Panc1 (cell line): ENCODE results near the gene KIAA0586.

Experiments used
- POLR2AphosphoS5 ChIP-seq: IDR thresholded peaks from 2 replicates; pipeline ENCODE4 v1.6.1; 2012; ENCODE audit warnings: mild to moderate bottlenecking, low read depth, low read length, moderate library complexity
- REST ChIP-seq, 2 experiments: IDR thresholded peaks; 2 replicates each; pipeline ENCODE4 v1.6.1; 2011 to 2012; ENCODE audit warnings: low read depth in 2 of 2, control low read depth in 1 of 2, low read length in 1 of 2, mild to moderate bottlenecking in 1 of 2, moderate library complexity in 1 of 2; ENCODE audit not compliant: insufficient read depth in 1 of 2
- SIN3A ChIP-seq: IDR thresholded peaks from 2 replicates; pipeline ENCODE4 v1.6.1; 2012; ENCODE audit warnings: low read depth, mild to moderate bottlenecking, low read length, moderate library complexity, borderline replicate concordance; ENCODE audit not compliant: insufficient read depth
- TCF7L2 ChIP-seq: IDR thresholded peaks from 2 replicates; pipeline ENCODE4 v1.6.1; 2011; ENCODE audit warnings: mild to moderate bottlenecking, low read depth, low read length, inconsistent platforms
- TF ChIP-seq, protein P1 (sequence below): fragments of 450-650 bp; IDR thresholded peaks from 2 replicates; pipeline ENCODE4 v1.5.1; 2017; ENCODE audit warnings: mild to moderate bottlenecking

DNA sequence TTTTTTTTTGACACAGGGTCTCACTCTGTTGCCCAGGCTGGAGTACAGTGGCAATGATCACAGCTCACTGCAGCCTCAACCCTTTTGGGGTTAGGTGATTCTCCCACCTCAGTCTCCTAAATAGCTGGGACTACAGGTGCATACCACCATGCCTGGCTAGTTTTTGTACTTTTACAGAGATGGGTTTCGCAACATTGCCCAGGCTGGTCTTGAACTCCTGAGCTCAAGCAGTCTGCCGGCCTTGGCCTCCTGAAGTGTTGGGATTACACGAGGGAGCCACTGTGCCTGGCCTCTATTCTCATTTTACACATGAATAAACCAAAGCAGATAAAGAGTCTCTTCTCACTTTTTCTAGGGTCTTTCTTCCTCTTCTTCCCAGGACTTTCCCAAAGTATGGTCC lies 28.6 kb upstream of the KIAA0586 start:
- TF ChIP-seq, protein P1, sequence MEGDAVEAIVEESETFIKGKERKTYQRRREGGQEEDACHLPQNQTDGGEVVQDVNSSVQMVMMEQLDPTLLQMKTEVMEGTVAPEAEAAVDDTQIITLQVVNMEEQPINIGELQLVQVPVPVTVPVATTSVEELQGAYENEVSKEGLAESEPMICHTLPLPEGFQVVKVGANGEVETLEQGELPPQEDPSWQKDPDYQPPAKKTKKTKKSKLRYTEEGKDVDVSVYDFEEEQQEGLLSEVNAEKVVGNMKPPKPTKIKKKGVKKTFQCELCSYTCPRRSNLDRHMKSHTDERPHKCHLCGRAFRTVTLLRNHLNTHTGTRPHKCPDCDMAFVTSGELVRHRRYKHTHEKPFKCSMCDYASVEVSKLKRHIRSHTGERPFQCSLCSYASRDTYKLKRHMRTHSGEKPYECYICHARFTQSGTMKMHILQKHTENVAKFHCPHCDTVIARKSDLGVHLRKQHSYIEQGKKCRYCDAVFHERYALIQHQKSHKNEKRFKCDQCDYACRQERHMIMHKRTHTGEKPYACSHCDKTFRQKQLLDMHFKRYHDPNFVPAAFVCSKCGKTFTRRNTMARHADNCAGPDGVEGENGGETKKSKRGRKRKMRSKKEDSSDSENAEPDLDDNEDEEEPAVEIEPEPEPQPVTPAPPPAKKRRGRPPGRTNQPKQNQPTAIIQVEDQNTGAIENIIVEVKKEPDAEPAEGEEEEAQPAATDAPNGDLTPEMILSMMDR, result no peak
- TF ChIP-seq SIN3A (no peak), POLR2AphosphoS5 (no peak), REST (IDR thresholded peaks at IDR 0.05; ENCODE audit: insufficient read depth in 1 of 2, low read depth in 2 of 2, low read length in 1 of 2) (no peak), TCF7L2 (no peak)
